Mesothelial cell of epicardium (in vitro differentiated cells): ENCODE measurements around the gene SHC1. TPM values are rescaled to one million over a fixed set of nuclear protein-coding genes. Genes with fewer than 3 reads are reported as not detected.

ENCODE experiments used
- DNase-seq, 2 experiments: peaks; one replicate each; pipeline ENCODE4 v3.0.0; 2021; ENCODE audit warnings: low spot score in 2 of 2; ENCODE audit not compliant: unreplicated experiment in 2 of 2
- H3K27ac Mint-ChIP-seq: 2 replicates; pipeline ENCODE4 v1.8.0; 2021; ENCODE audit warnings: mixed read lengths
- H3K27me3 Mint-ChIP-seq: 2 replicates; pipeline ENCODE4 v1.8.0; 2021; ENCODE audit warnings: low read depth, mixed read lengths
- H3K36me3 Mint-ChIP-seq: 2 replicates; pipeline ENCODE4 v1.8.0; 2021; ENCODE audit warnings: mixed read lengths
- H3K4me1 Mint-ChIP-seq: 2 replicates; pipeline ENCODE4 v1.8.0; 2021; ENCODE audit warnings: mixed read lengths
- H3K4me3 Mint-ChIP-seq: 2 replicates; pipeline ENCODE4 v1.8.0; 2021; ENCODE audit warnings: mild to moderate bottlenecking, moderate library complexity, mixed read lengths
- H3K9me3 Mint-ChIP-seq: 2 replicates; pipeline ENCODE4 v1.8.0; 2021; ENCODE audit warnings: mixed read lengths
- total RNA-seq: library from RNA; stranded (reverse); gene quantifications from 3 replicates; pipeline ENCODE4 v1.2.1, GENCODE V29; 2021
- TF ChIP-seq, protein P1 (sequence below): fragments of 200-600 bp; sonication (generic); IDR thresholded peaks from one replicate; pipeline ENCODE4 v1.5.0; 2021; ENCODE audit warnings: antibody characterized with exemption; ENCODE audit not compliant: unreplicated experiment

The SHC1 gene
- total RNA-seq, 1 donor from 2014 or later = 115 TPM

DNA sequence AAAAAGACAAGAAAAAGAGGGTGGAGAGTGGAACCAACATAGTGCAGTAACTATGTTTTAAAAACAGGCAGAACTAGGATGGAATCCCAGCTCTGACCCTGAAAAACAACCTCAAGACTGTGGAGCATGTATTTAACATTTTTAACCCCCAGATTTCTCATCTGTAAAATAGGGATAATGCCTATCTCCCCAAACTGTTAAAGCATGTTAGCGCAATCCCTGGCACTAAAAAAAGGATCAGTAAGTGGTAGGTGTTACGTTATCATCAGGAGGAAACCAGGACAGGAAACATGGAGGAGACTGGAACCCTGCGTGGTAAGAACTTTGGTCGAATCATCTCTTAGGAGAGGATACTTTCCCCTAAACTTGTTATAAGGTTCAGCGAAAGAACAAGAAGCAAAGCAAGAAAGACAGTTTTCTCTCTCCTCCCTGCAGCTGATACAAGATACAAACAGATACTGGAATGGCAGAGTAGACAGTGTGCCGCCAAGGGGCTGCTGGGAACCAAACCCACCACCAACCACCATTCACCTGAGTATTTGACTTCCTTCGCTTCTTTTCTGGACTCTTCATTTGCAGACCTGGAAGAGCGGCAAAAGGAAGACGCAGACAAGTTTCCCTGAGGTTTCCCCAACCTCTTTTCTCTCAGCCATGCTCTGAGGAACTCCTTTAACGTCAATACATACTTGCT lies 10.0 kb downstream of the SHC1 start:
- no peak for DNase-seq
- peak overlapping the region; percentile 81 for H3K4me3 Mint-ChIP-seq
- H3K9me3 Mint-ChIP-seq = no peaks in the 10 kb centered on the region
- peaks cover 50% of the 10 kb centered on the region for H3K4me1 Mint-ChIP-seq
- TF ChIP-seq, protein P1, sequence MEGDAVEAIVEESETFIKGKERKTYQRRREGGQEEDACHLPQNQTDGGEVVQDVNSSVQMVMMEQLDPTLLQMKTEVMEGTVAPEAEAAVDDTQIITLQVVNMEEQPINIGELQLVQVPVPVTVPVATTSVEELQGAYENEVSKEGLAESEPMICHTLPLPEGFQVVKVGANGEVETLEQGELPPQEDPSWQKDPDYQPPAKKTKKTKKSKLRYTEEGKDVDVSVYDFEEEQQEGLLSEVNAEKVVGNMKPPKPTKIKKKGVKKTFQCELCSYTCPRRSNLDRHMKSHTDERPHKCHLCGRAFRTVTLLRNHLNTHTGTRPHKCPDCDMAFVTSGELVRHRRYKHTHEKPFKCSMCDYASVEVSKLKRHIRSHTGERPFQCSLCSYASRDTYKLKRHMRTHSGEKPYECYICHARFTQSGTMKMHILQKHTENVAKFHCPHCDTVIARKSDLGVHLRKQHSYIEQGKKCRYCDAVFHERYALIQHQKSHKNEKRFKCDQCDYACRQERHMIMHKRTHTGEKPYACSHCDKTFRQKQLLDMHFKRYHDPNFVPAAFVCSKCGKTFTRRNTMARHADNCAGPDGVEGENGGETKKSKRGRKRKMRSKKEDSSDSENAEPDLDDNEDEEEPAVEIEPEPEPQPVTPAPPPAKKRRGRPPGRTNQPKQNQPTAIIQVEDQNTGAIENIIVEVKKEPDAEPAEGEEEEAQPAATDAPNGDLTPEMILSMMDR = no peak
- peak overlapping the region; percentile 96 for H3K27ac Mint-ChIP-seq
- H3K27me3 Mint-ChIP-seq = no peaks in the 10 kb centered on the region
- H3K36me3 Mint-ChIP-seq = peaks cover 6% of the 10 kb centered on the region

GRCh38 chr1:154959426-154959780 lies 11.1 kb downstream of the SHC1 start:
- H3K27me3 Mint-ChIP-seq = no peaks in the 10 kb centered on the region
- H3K27ac Mint-ChIP-seq = peak overlapping the region; percentile 50
- no peak overlapping the region for H3K4me3 Mint-ChIP-seq
- TF ChIP-seq, protein P1 = no peak
- H3K36me3 Mint-ChIP-seq = peaks cover 4% of the 10 kb centered on the region
- peaks cover 62% of the 10 kb centered on the region for H3K4me1 Mint-ChIP-seq
- no peaks in the 10 kb centered on the region for H3K9me3 Mint-ChIP-seq
- no peak for DNase-seq

- Mint-ChIP-seq H3K27me3 (no peaks in the 10 kb centered on the region), H3K4me1 (peaks cover 65% of the 10 kb centered on the region), H3K9me3 (no peaks in the 10 kb centered on the region), H3K27ac (peak overlapping the region; percentile 66), H3K36me3 (peaks cover 2% of the 10 kb centered on the region), H3K4me3 (no peak overlapping the region)
- DNase-seq = no peak
- TF ChIP-seq, protein P1 = no peak
These were observed 11.7 kb downstream of the SHC1 start for GRCh38 chr1:154958681-154959425.

GRCh38 chr1:154958036-154958435 lies 12.5 kb downstream of the SHC1 start:
- H3K27ac Mint-ChIP-seq = peak overlapping the region; percentile 97
- H3K36me3 Mint-ChIP-seq = no peaks in the 10 kb centered on the region
- H3K9me3 Mint-ChIP-seq = no peaks in the 10 kb centered on the region
- H3K27me3 Mint-ChIP-seq = no peaks in the 10 kb centered on the region
- peaks cover 64% of the 10 kb centered on the region for H3K4me1 Mint-ChIP-seq
- no peak overlapping the region for H3K4me3 Mint-ChIP-seq
- no peak for DNase-seq
- TF ChIP-seq, protein P1 = no peak

DNA sequence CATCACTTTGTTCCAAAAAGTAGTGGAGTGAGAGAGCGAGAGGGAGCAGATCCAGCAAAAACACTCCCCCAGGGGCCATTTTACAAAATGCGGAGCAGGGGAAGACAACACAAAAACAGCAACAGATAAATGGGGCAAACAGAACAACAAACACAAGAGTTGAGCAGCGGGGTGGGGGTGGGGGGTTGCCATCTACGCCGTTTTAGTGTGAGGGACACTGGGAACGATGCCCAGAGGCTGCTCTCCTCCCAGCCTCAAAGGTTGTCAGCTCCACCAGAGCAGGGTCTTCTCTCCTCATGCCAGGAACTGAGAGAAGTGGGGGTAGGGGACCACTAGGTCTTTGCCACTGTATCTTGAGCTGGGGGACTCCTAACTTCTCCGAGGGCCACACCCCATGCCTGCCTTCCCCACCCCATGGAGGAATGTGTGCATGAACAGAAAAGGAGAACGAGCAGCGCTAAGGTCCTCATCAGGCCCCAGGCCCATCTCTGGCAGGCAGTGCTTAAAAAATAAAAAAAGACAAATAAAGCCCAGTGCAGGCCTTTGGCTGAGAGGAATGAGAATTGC lies 13.4 kb downstream of the SHC1 start:
- H3K36me3 Mint-ChIP-seq = no peaks in the 10 kb centered on the region
- peak overlapping the region; percentile 22 for H3K4me3 Mint-ChIP-seq
- peak overlapping the region; percentile 97 for H3K27ac Mint-ChIP-seq
- no peaks in the 10 kb centered on the region for H3K9me3 Mint-ChIP-seq
- peaks cover 64% of the 10 kb centered on the region for H3K4me1 Mint-ChIP-seq
- DNase-seq = no peak
- no peaks in the 10 kb centered on the region for H3K27me3 Mint-ChIP-seq
- TF ChIP-seq, protein P1 = no peak
